Measurements from ENCODE around the gene DNAJC4. TPM values are rescaled to one million over a fixed set of nuclear protein-coding genes. Genes with fewer than 3 reads are reported as not detected.

The DNAJC4 gene
- total RNA-seq, 3 donors from 2014 or later = 43.6 to 57.6 (median 50.7) TPM

- Histone ChIP-seq H3K4me3 (no peak overlapping the region), H3K4me1 (ENCODE audit: low read depth) (peaks cover 24% of the 10 kb centered on the region), H3K36me3 (ENCODE audit: low read depth) (no peaks in the 10 kb centered on the region), H3K9me3 (no peaks in the 10 kb centered on the region)
- intact Hi-C loops (cut with DNase I, micrococcal nuclease) = no loop called here
- ATAC-seq (no peak), DNase-seq (peak in 1 of 3 donors; percentile 67)
- TF ChIP-seq CTCF (IDR thresholded peaks at IDR 0.05) = no peak
Observed at GRCh38 chr11:64223001-64223651, 7.2 kb upstream of the DNAJC4 start.

GRCh38 chr11:64224151-64224890 lies 6.0 kb upstream of the DNAJC4 start:
- DNase-seq (peak; percentile 14 to 64 (median 35)), ATAC-seq (no peak)
- Histone ChIP-seq H3K4me3 (no peak overlapping the region), H3K36me3 (ENCODE audit: low read depth) (no peaks in the 10 kb centered on the region), H3K4me1 (ENCODE audit: low read depth) (peaks cover 27% of the 10 kb centered on the region), H3K9me3 (no peaks in the 10 kb centered on the region)
- no peak for TF ChIP-seq CTCF (IDR thresholded peaks at IDR 0.05)
- intact Hi-C loops (cut with DNase I, micrococcal nuclease) = no loop called here

- ATAC-seq (no peak), DNase-seq (peak in 1 of 3 donors; percentile 36)
- peaks cover 34% of the 10 kb centered on the region for H3K4me1 ChIP-seq (ENCODE audit: low read depth)
- no peaks in the 10 kb centered on the region for H3K36me3 ChIP-seq (ENCODE audit: low read depth)
- intact Hi-C loops (cut with DNase I, micrococcal nuclease) = no loop called here
- peak overlapping the region; percentile 60 for H3K4me3 ChIP-seq
- no peak for TF ChIP-seq CTCF (IDR thresholded peaks at IDR 0.05)
- no peaks in the 10 kb centered on the region for H3K9me3 ChIP-seq
Observed at GRCh38 chr11:64224891-64225607, 5.3 kb upstream of the DNAJC4 start.

- TF ChIP-seq CTCF (IDR thresholded peaks at IDR 0.05) = no peak
- DNase-seq (peak; percentile 95 to 96 (median 95)), ATAC-seq (peak; percentile 86)
- H3K9me3 ChIP-seq = no peaks in the 10 kb centered on the region
- H3K36me3 ChIP-seq (ENCODE audit: low read depth) = no peaks in the 10 kb centered on the region
- intact Hi-C loops (cut with DNase I, micrococcal nuclease) = no loop called here
- H3K4me3 ChIP-seq = peak within 1 kb of the TSS; percentile 60
- peaks cover 36% of the 10 kb centered on the region for H3K4me1 ChIP-seq (ENCODE audit: low read depth)
Observed at GRCh38 chr11:64225608-64226506, 4.5 kb upstream of the DNAJC4 start, which contains the start of the genes NUDT22 and TRPT1. TSS of gene NUDT22 (plus strand) at chr11:64226274. CDS start at chr11:64226653, 379 bp downstream. TSS of gene TRPT1 (minus strand) at chr11:64226186. CDS start at chr11:64225860, 326 bp downstream.
